ENCODE measurements around the gene KLHL26. TPM values are rescaled to one million over a fixed set of nuclear protein-coding genes. Genes with fewer than 3 reads are reported as not detected.

Gene KLHL26
- total and polyA plus RNA-seq, 2 experiments from 2014 or later, result 8.2 to 8.6 TPM

- Histone ChIP-seq H3K36me3 (no peaks in the 10 kb centered on the region), H3K27ac (no peak overlapping the region), H3K4me1 (ENCODE audit: low read depth) (peaks cover 8% of the 10 kb centered on the region), H3K4me3 (no peak overlapping the region), H3K27me3 (no peaks in the 10 kb centered on the region), H3K9me3 (ENCODE audit: low read depth) (no peaks in the 10 kb centered on the region)
- TF ChIP-seq CTCF (IDR thresholded peaks at IDR 0.05; ENCODE audit: low read depth, low read length), result no peak
- peak; percentile 48 to 53 for DNase-seq (ENCODE audit: low read depth in 1 of 2, low spot score in 1 of 2)
Observed at GRCh38 chr19:18700501-18701249, 63.8 kb downstream of the KLHL26 start.

DNA sequence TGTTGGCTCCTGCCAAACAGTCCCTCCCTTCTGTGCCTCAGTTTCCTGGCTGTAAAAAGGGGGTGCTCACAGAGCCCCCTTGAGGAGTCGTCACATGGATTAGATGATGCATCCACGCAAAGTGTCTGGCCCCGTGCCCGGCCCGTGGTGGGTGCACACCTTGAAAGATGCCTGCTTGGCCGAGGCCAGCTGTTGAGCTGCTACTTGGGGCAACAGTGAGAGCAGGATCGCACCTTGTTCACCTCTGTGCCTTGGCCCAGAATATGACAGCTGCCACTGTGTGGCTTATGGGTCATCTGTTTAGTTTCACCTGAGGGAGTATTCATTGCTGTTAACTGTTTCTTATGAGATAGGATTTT is 64.4 kb downstream of the KLHL26 start:
- Histone ChIP-seq H3K27ac (no peak overlapping the region), H3K4me3 (no peak overlapping the region), H3K36me3 (no peaks in the 10 kb centered on the region), H3K9me3 (ENCODE audit: low read depth) (no peaks in the 10 kb centered on the region), H3K4me1 (ENCODE audit: low read depth) (peaks cover 8% of the 10 kb centered on the region), H3K27me3 (no peaks in the 10 kb centered on the region)
- TF ChIP-seq CTCF (IDR thresholded peaks at IDR 0.05; ENCODE audit: low read depth, low read length), result no peak
- no peak for DNase-seq (ENCODE audit: low read depth in 1 of 2, low spot score in 1 of 2)

DNA sequence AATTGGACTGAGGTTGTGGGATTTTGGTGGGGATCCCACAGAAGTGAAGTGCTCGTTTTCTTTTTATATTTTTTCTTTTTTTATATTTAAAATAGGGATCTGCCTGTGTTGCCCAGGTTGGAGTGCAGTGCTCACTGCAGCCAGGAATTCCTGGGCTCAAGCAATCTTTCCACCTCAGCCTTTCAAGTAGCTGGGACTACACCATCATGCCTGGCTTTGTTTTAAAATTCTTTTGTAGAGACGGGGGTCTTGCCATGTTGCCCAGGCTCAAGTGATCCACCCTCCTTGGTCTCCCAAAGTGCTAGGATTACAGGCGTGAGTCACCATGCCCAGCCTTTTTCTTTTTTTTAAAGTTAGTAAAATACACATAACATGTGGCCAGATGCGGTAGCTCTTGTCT is 67.2 kb downstream of the KLHL26 start:
- H3K9me3 ChIP-seq (ENCODE audit: low read depth), result no peaks in the 10 kb centered on the region
- no peaks in the 10 kb centered on the region for H3K36me3 ChIP-seq
- no peak overlapping the region for H3K4me3 ChIP-seq
- DNase-seq (ENCODE audit: low read depth in 1 of 2, low spot score in 1 of 2), result no peak
- H3K27me3 ChIP-seq, result no peaks in the 10 kb centered on the region
- TF ChIP-seq CTCF (IDR thresholded peaks at IDR 0.05; ENCODE audit: low read depth, low read length), result no peak
- H3K27ac ChIP-seq, result no peak overlapping the region
- H3K4me1 ChIP-seq (ENCODE audit: low read depth), result peaks cover 8% of the 10 kb centered on the region

GRCh38 chr19:18704971-18705370 is 68.1 kb downstream of the KLHL26 start:
- TF ChIP-seq CTCF (IDR thresholded peaks at IDR 0.05; ENCODE audit: low read depth, low read length), result no peak
- Histone ChIP-seq H3K36me3 (no peaks in the 10 kb centered on the region), H3K9me3 (ENCODE audit: low read depth) (no peaks in the 10 kb centered on the region), H3K27ac (no peak overlapping the region), H3K4me1 (ENCODE audit: low read depth) (peaks cover 8% of the 10 kb centered on the region), H3K4me3 (no peak overlapping the region), H3K27me3 (no peaks in the 10 kb centered on the region)
- no peak for DNase-seq (ENCODE audit: low read depth in 1 of 2, low spot score in 1 of 2)

- Histone ChIP-seq H3K36me3 (no peaks in the 10 kb centered on the region), H3K4me1 (ENCODE audit: low read depth) (no peaks in the 10 kb centered on the region), H3K9me3 (ENCODE audit: low read depth) (no peaks in the 10 kb centered on the region), H3K27me3 (no peaks in the 10 kb centered on the region), H3K27ac (no peak overlapping the region), H3K4me3 (no peak overlapping the region)
- TF ChIP-seq CTCF (IDR thresholded peaks at IDR 0.05; ENCODE audit: low read depth, low read length), result no peak
- no peak for DNase-seq (ENCODE audit: low read depth in 1 of 2, low spot score in 1 of 2)
Observed at GRCh38 chr19:18708452-18709231, 71.8 kb downstream of the KLHL26 start.

Data from cardiac muscle cell (in vitro differentiated cells and primary cell).